IMR-90 (cell line): ENCODE results near the gene PABPC1L. TPM values are rescaled to one million over a fixed set of nuclear protein-coding genes. Genes with fewer than 3 reads are reported as not detected.

Experiments
- ATAC-seq: fragments of 200-7000 bp; cut with Tn5 transposase; 2 replicates; pipeline ENCODE4 v1.9.1; 2020; ENCODE audit warnings: low read depth, mild to moderate bottlenecking, moderate library complexity
- BruUV-seq: library from RNA; stranded (reverse); fragments of 400-500 nt; replicated peaks from 2 replicates; lab custom pipeline; 2021; lab: Mats Ljungman, UMichigan
- CTCF ChIA-PET: fragments of 300-600 bp; formaldehyde crosslinking; extraction: SDS; loops from one replicate; lab custom pipeline; 2021; ENCODE audit warnings: antibody characterized with exemption; lab: Yijun Ruan, JAX
- POLR2A ChIA-PET: fragments of 300-600 bp; sonication (Branson Sonifier 250); formaldehyde crosslinking; loops from one replicate; lab custom pipeline; 2022; ENCODE audit warnings: antibody characterized with exemption; ENCODE audit not compliant: unreplicated experiment; lab: Charles Lee
- DNase-seq: peaks from one replicate; pipeline ENCODE4 v3.0.0; 2013
- H2AFZ ChIP-seq: replicated peaks from 2 replicates; pipeline ENCODE3; 2013; ENCODE audit warnings: low read length, mild to moderate bottlenecking; ENCODE audit not compliant: poor library complexity
- H2AK5ac ChIP-seq: 2 replicates; pipeline ENCODE4 v1.6.1; 2013; ENCODE audit warnings: low read depth, low read length, inconsistent platforms
- H2AK9ac ChIP-seq: replicated peaks from 2 replicates; pipeline ENCODE3; 2013; ENCODE audit warnings: mild to moderate bottlenecking, low read depth, low read length, moderate library complexity; ENCODE audit not compliant: poor library complexity
- H2BK120ac ChIP-seq: 2 replicates; pipeline ENCODE4 v1.6.1; 2013; ENCODE audit warnings: low read depth, low read length, inconsistent platforms
- H2BK15ac ChIP-seq: 3 replicates; pipeline ENCODE4 v1.6.1; 2013; ENCODE audit warnings: low read depth, low read length, inconsistent platforms
- H2BK20ac ChIP-seq: 2 replicates; pipeline ENCODE4 v1.6.1; 2013; ENCODE audit warnings: low read depth, mild to moderate bottlenecking, inconsistent platforms, low read length, moderate library complexity
- H2BK5ac ChIP-seq: 2 replicates; pipeline ENCODE4 v1.6.1; 2013; ENCODE audit warnings: mild to moderate bottlenecking, low read depth, low read length, inconsistent platforms; ENCODE audit not compliant: poor library complexity, severe bottlenecking
- H3K14ac ChIP-seq: replicated peaks from 2 replicates; pipeline ENCODE4 v1.6.1; 2013; ENCODE audit warnings: low read depth, low read length, inconsistent platforms
- H3K18ac ChIP-seq: 2 replicates; pipeline ENCODE4 v1.6.1; 2013; ENCODE audit warnings: low read depth, low read length, control low read depth
- H3K23ac ChIP-seq: 2 replicates; pipeline ENCODE4 v1.6.1; 2013; ENCODE audit warnings: low read depth, low read length, inconsistent platforms
- H3K27ac ChIP-seq: 2 replicates; pipeline ENCODE4 v1.5.1; 2013; ENCODE audit warnings: mild to moderate bottlenecking, control low read depth, low read length; ENCODE audit not compliant: insufficient read depth
- H3K27me3 ChIP-seq: 2 replicates; pipeline ENCODE4 v1.6.1; 2013; ENCODE audit warnings: low read length; ENCODE audit not compliant: control insufficient read depth, insufficient read depth
- H3K36me3 ChIP-seq: 2 replicates; pipeline ENCODE4 v1.6.1; 2013; ENCODE audit warnings: low read length, mixed read lengths; ENCODE audit not compliant: control insufficient read depth, insufficient read depth
- H3K4ac ChIP-seq: 2 replicates; pipeline ENCODE4 v1.6.1; 2013; ENCODE audit warnings: low read depth, low read length, inconsistent platforms
- H3K4me1 ChIP-seq: 2 replicates; pipeline ENCODE4 v1.6.1; 2013; ENCODE audit warnings: low read length, mixed read lengths; ENCODE audit not compliant: control insufficient read depth, insufficient read depth
- H3K4me2 ChIP-seq: 2 replicates; pipeline ENCODE4 v1.6.1; 2013; ENCODE audit warnings: low read depth, mild to moderate bottlenecking, control low read depth, low read length, moderate library complexity
- H3K4me3 ChIP-seq: 2 replicates; pipeline ENCODE4 v1.5.1; 2013; ENCODE audit warnings: low read depth, mild to moderate bottlenecking, control low read depth, low read length, moderate library complexity; ENCODE audit not compliant: insufficient read depth
- H3K56ac ChIP-seq: 2 replicates; pipeline ENCODE4 v1.6.1; 2013; ENCODE audit warnings: low read length, inconsistent platforms; ENCODE audit not compliant: insufficient read depth; ENCODE audit errors: extremely low read depth
- H3K79me1 ChIP-seq, 2 experiments: 2 replicates each; pipeline ENCODE4 v1.6.1; 2013; ENCODE audit warnings: low read length in 2 of 2, inconsistent platforms in 1 of 2, low read depth in 1 of 2
- H3K9ac ChIP-seq: 2 replicates; pipeline ENCODE4 v1.6.1; 2013; ENCODE audit warnings: low read depth, low read length, control low read depth
- H3K9me1 ChIP-seq: 2 replicates; pipeline ENCODE4 v1.6.1; 2013; ENCODE audit warnings: low read length, inconsistent platforms; ENCODE audit not compliant: insufficient read depth
- H3K9me3 ChIP-seq: 2 replicates; pipeline ENCODE4 v1.6.1; 2013; ENCODE audit warnings: low read length; ENCODE audit not compliant: control insufficient read depth, insufficient read depth
- H4K20me1 ChIP-seq: 2 replicates; pipeline ENCODE4 v1.6.1; 2013; ENCODE audit warnings: low read length, inconsistent platforms; ENCODE audit not compliant: insufficient read depth
- H4K5ac ChIP-seq: 2 replicates; pipeline ENCODE4 v1.6.1; 2013; ENCODE audit warnings: mild to moderate bottlenecking, low read depth, low read length, control low read depth
- H4K8ac ChIP-seq, 2 experiments: 2 replicates each; pipeline ENCODE4 v1.6.1; 2013; ENCODE audit warnings: low read depth in 2 of 2, low read length in 2 of 2, control low read depth in 1 of 2, inconsistent platforms in 1 of 2
- H4K91ac ChIP-seq: 2 replicates; pipeline ENCODE4 v1.6.1; 2013; ENCODE audit warnings: low read depth, low read length, inconsistent platforms; ENCODE audit not compliant: insufficient read depth
- BHLHE40 ChIP-seq: fragments of 150-350 bp; IDR thresholded peaks from 2 replicates; pipeline ENCODE4 v1.6.1; 2016; ENCODE audit warnings: mild to moderate bottlenecking, low read depth, low read length
- MAFK ChIP-seq: IDR thresholded peaks from 2 replicates; pipeline ENCODE4 v1.6.1; 2012; ENCODE audit warnings: low read depth, low read length, improper control_type of control experiment
- MAZ ChIP-seq: IDR thresholded peaks from 2 replicates; pipeline ENCODE4 v1.6.1; 2012; ENCODE audit warnings: low read depth, mild to moderate bottlenecking, low read length, improper control_type of control experiment, moderate library complexity, borderline replicate concordance
- MXI1 ChIP-seq: IDR thresholded peaks from 2 replicates; pipeline ENCODE4 v1.6.1; 2012; ENCODE audit warnings: low read depth, mild to moderate bottlenecking, low read length, moderate library complexity, borderline replicate concordance
- POLR2A ChIP-seq: IDR thresholded peaks from 2 replicates; pipeline ENCODE4 v1.6.1; 2012; ENCODE audit warnings: mild to moderate bottlenecking, low read depth, low read length
- RAD21 ChIP-seq: IDR thresholded peaks from 2 replicates; pipeline ENCODE4 v1.6.1; 2012; ENCODE audit warnings: low read length, improper control_type of control experiment
- SMC3 ChIP-seq: fragments of 150-350 bp; IDR thresholded peaks from 2 replicates; pipeline ENCODE4 v1.6.1; 2016; ENCODE audit warnings: low read depth, mild to moderate bottlenecking, antibody characterized with exemption, low read length, moderate library complexity
- WGBS, 2 experiments: methylation state at CpG; one replicate each; pipeline versions ENCODE4 v1.1.5 to v1.1.7; 2013; ENCODE audit warnings: missing lambda C conversion rate in 2 of 2; ENCODE audit not compliant: insufficient read length in 1 of 2; ENCODE audit errors: extremely low coverage in 2 of 2; 5-methylcytosine and 5-hydroxymethylcytosine counted together
- dilution Hi-C: fragments of 300-500 bp; cut with HindIII; formaldehyde crosslinking; loops from one replicate; pipeline ENCODE4 v1.14.3; 2018; ENCODE audit warnings: low sequenced_read_pairs; ENCODE audit not compliant: unreplicated experiment
- in situ Hi-C: fragments of 300-500 bp; cut with MboI; formaldehyde crosslinking; loops from 3 replicates; pipeline ENCODE4 v1.14.3; 2019; ENCODE audit warnings: low sequenced_read_pairs, inconsistent platforms, mixed read lengths
- intact Hi-C: fragments of 100-400 bp; cut with micrococcal nuclease; formaldehyde crosslinking; loops from 2 replicates; pipeline ENCODE4 v1.10.0; 2022
- polyA plus RNA-seq, 3 experiments: library from polyadenylated mRNA; depleted of rRNA; stranded (reverse); fragments of >200 nt; gene quantifications; 2 replicates each; pipeline ENCODE4 v1.2.3, GENCODE V29; 2012; ENCODE audit warnings: low replicate concordance in 1 of 3
- total RNA-seq: library from RNA; depleted of rRNA; stranded (reverse); fragments of >200 nt; gene quantifications from 2 replicates; pipeline ENCODE4 v1.2.3, GENCODE V29; 2012
- TF ChIP-seq, protein P1 (sequence below): conservative IDR thresholded peaks from 2 replicates; pipeline ENCODE4 v1.5.1; 2012; ENCODE audit warnings: mild to moderate bottlenecking, low read depth, low read length, improper control_type of control experiment

Gene PABPC1L
- total and polyA plus RNA-seq, 2 of the 4 experiments (the other 2 are of a cell fraction) = 6.1 to 82.4 TPM

DNA sequence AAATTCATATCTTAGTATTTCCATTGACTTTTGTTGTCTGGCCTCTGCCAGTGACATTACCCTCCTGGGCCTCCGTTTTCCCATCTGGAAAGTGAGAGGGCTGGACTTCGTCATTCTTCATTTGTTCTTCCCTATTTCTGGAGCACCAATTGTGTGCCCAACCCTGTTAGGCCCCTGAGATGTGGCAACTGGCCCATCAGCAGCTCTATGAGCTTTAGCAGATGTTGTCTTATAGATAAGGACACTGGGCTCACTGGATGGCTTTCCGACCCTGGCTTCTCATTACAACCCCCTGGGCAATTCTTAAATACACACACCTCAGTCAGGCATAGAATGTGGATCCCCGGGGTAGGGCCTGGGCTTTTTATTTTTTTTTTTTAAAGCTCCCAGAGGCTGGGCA, 14.7 kb downstream of the PABPC1L start:
- Histone ChIP-seq H2BK5ac (no peak overlapping the region), H2BK120ac (no peak overlapping the region), H2BK15ac (no peak overlapping the region), H2AFZ (no peak overlapping the region), H3K4ac (no peak overlapping the region), H4K8ac (no peak overlapping the region), H3K36me3 (peaks cover 20% of the 10 kb centered on the region), H3K9me1 (peaks cover 4% of the 10 kb centered on the region; the same call in 1 of the 2 replicates), H3K23ac (no peak overlapping the region), H3K56ac (no peak overlapping the region), H3K4me1 (no peaks in the 10 kb centered on the region), H3K9ac (no peak overlapping the region), H2BK20ac (no peak overlapping the region), H3K27ac (no peak overlapping the region), H3K79me1 (no peaks in the 10 kb centered on the region), H3K9me3 (no peaks in the 10 kb centered on the region), H2AK5ac (no peak overlapping the region), H4K20me1 (no peaks in the 10 kb centered on the region), H3K4me2 (no peak overlapping the region), H3K4me3 (no peak overlapping the region), H4K91ac (no peak overlapping the region), H3K14ac (no peak overlapping the region), H4K5ac (no peak overlapping the region), H3K18ac (no peak overlapping the region), H3K27me3 (no peaks in the 10 kb centered on the region), H2AK9ac (no peak overlapping the region)
- ATAC-seq (no peak), DNase-seq (no peak)
- no CpG with 5 or more reads among the region's 4 CpGs for WGBS, 2 experiments
- TF ChIP-seq, protein P1, sequence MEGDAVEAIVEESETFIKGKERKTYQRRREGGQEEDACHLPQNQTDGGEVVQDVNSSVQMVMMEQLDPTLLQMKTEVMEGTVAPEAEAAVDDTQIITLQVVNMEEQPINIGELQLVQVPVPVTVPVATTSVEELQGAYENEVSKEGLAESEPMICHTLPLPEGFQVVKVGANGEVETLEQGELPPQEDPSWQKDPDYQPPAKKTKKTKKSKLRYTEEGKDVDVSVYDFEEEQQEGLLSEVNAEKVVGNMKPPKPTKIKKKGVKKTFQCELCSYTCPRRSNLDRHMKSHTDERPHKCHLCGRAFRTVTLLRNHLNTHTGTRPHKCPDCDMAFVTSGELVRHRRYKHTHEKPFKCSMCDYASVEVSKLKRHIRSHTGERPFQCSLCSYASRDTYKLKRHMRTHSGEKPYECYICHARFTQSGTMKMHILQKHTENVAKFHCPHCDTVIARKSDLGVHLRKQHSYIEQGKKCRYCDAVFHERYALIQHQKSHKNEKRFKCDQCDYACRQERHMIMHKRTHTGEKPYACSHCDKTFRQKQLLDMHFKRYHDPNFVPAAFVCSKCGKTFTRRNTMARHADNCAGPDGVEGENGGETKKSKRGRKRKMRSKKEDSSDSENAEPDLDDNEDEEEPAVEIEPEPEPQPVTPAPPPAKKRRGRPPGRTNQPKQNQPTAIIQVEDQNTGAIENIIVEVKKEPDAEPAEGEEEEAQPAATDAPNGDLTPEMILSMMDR = no peak
- TF ChIP-seq POLR2A (no peak), MAZ (no peak), BHLHE40 (no peak), RAD21 (no peak), SMC3 (no peak), MXI1 (no peak), MAFK (no peak)
- no TSS peak for BruUV-seq
- CTCF ChIA-PET = interaction anchor here (1.0 kb wide), 1 partner anchor 9 kb away, joined by 3 read pairs; no protein-coding TSS in a partner anchor
- POLR2A ChIA-PET = no interaction called here
- intact Hi-C loops = no loop called here
- in situ Hi-C loops = no loop called here
- dilution Hi-C loops = no loop called here
